Left forelimb (tissue), 1 donor: ENCODE results near the gene BRDT.
"Not testable (repeated sequence)": the region's sequence is repeated elsewhere in the genome, so short reads cannot be mapped to it uniquely, and the experiment has no call there.

Experiments used
- DNase-seq: peaks from one replicate; pipeline ENCODE4 v3.0.0-alpha.2; 2018; ENCODE audit warnings: low spot score

The BRDT gene

GRCh38 chr1:91993256-91993655 is 44.1 kb downstream of the BRDT start:
- no peak for DNase-seq

- DNase-seq, result no peak
Measured at GRCh38 chr1:91997607-91998195, 48.5 kb downstream of the BRDT start.

GRCh38 chr1:92004129-92004528 is 54.9 kb downstream of the BRDT start:
- DNase-seq, result no peak

- DNase-seq, result no peak
Measured at GRCh38 chr1:92013923-92014322, 64.7 kb downstream of the BRDT start.

- no peak for DNase-seq
Measured at GRCh38 chr1:92016720-92017316, 67.6 kb downstream of the BRDT start.

- no peak for DNase-seq
Measured at GRCh38 chr1:92017656-92018055, 68.5 kb downstream of the BRDT start.

- not testable (repeated sequence) for DNase-seq
Measured at GRCh38 chr1:92026042-92026441, 76.8 kb downstream of the BRDT start.

- DNase-seq, result no peak
Measured at GRCh38 chr1:92026806-92027205, 77.6 kb downstream of the BRDT start.

- no peak for DNase-seq
Measured at GRCh38 chr1:92029241-92029922, 80.2 kb downstream of the BRDT start.

- no peak for DNase-seq
Measured at GRCh38 chr1:92030656-92031107, 81.5 kb downstream of the BRDT start.

- no peak for DNase-seq
Measured at GRCh38 chr1:92031281-92032110, 82.3 kb downstream of the BRDT start.

- no peak for DNase-seq
Measured at GRCh38 chr1:92037400-92037799, 88.2 kb downstream of the BRDT start.

GRCh38 chr1:92038695-92039346 is 89.6 kb downstream of the BRDT start:
- DNase-seq, result no peak

GRCh38 chr1:92040971-92041370 is 91.8 kb downstream of the BRDT start:
- no peak for DNase-seq

GRCh38 chr1:92043621-92044020 is 94.4 kb downstream of the BRDT start:
- no peak for DNase-seq

GRCh38 chr1:92045766-92046495 is 96.7 kb downstream of the BRDT start:
- DNase-seq, result no peak

- DNase-seq, result no peak
Measured at GRCh38 chr1:92051948-92052347, 102.7 kb downstream of the BRDT start.
